Measurements from ENCODE around the gene MUC5B.

DNA sequence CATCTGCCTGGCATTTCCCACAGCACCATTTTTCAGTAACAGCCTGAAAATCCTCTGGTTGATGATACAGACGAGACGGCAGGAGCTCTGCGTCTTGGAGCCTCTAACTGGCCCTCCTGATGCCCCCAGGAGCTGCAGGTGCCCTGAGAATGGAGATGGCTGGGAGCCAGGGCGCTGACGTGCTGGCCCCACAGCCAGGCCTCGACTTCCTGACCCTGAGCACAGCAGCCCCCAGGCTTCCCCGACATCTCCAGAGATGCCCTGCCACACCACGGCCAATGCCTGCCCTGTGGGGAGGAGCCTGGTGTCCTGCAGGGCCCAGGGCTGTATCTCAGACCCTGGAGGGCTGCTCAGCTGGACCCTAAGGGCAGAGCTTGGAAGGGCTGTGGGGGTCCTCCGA, 65.1 kb downstream of the MUC5B start:
- TF ChIP-seq, protein P1, sequence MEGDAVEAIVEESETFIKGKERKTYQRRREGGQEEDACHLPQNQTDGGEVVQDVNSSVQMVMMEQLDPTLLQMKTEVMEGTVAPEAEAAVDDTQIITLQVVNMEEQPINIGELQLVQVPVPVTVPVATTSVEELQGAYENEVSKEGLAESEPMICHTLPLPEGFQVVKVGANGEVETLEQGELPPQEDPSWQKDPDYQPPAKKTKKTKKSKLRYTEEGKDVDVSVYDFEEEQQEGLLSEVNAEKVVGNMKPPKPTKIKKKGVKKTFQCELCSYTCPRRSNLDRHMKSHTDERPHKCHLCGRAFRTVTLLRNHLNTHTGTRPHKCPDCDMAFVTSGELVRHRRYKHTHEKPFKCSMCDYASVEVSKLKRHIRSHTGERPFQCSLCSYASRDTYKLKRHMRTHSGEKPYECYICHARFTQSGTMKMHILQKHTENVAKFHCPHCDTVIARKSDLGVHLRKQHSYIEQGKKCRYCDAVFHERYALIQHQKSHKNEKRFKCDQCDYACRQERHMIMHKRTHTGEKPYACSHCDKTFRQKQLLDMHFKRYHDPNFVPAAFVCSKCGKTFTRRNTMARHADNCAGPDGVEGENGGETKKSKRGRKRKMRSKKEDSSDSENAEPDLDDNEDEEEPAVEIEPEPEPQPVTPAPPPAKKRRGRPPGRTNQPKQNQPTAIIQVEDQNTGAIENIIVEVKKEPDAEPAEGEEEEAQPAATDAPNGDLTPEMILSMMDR (IDR thresholded peaks at IDR 0.05; ENCODE audit: insufficient read depth, low read depth, low read length) = no peak
- TF ChIP-seq EZH2 (IDR thresholded peaks at IDR 0.05; ENCODE audit: insufficient read depth, low read length) = no peak

All from astrocyte (in vitro differentiated cells and primary cell).